Activated T-helper 2 cell treated with anti-CD3 and anti-CD28 coated beads, Interferon-gamma antibody, Interleukin-2, Interleukin-4, amounts not matched to agents 10 μg/mL and 5 μg/mL and 100 μg/mL, durations not matched to agents 14 hours and 24 hours and 36 hours (primary cell): Measurements from ENCODE around the gene SLC22A8. TPM values are rescaled to one million over a fixed set of nuclear protein-coding genes. Genes with fewer than 3 reads are reported as not detected.

ENCODE experiments used
- DNase-seq: peaks from one replicate; pipeline ENCODE4 v3.0.0; 2021; ENCODE audit warnings: low spot score
- H3K27ac Mint-ChIP-seq: one replicate; pipeline ENCODE4 v1.8.0; 2021; ENCODE audit warnings: mixed read lengths
- H3K27me3 Mint-ChIP-seq: one replicate; pipeline ENCODE4 v1.8.0; 2021; ENCODE audit warnings: low read depth, mixed read lengths
- H3K36me3 Mint-ChIP-seq: one replicate; pipeline ENCODE4 v1.8.0; 2021; ENCODE audit warnings: low read depth, mixed read lengths
- H3K4me1 Mint-ChIP-seq: one replicate; pipeline ENCODE4 v1.8.0; 2021; ENCODE audit warnings: low read depth, mixed read lengths
- H3K4me3 Mint-ChIP-seq: one replicate; pipeline ENCODE4 v1.8.0; 2021; ENCODE audit warnings: low read depth, mild to moderate bottlenecking, moderate library complexity, mixed read lengths
- H3K9me3 Mint-ChIP-seq: one replicate; pipeline ENCODE4 v1.8.0; 2021; ENCODE audit warnings: mixed read lengths
- intact Hi-C: fragments of 100-400 bp; cut with micrococcal nuclease; formaldehyde crosslinking; loops from one replicate; pipeline ENCODE4 v1.15.1; 2023
- total RNA-seq: library from RNA; stranded (reverse); gene quantifications from 2 replicates; pipeline ENCODE4 v1.2.3, GENCODE V29; 2022

SLC22A8 gene
- total RNA-seq, 1 donor from 2014 or later, result not detected

DNA sequence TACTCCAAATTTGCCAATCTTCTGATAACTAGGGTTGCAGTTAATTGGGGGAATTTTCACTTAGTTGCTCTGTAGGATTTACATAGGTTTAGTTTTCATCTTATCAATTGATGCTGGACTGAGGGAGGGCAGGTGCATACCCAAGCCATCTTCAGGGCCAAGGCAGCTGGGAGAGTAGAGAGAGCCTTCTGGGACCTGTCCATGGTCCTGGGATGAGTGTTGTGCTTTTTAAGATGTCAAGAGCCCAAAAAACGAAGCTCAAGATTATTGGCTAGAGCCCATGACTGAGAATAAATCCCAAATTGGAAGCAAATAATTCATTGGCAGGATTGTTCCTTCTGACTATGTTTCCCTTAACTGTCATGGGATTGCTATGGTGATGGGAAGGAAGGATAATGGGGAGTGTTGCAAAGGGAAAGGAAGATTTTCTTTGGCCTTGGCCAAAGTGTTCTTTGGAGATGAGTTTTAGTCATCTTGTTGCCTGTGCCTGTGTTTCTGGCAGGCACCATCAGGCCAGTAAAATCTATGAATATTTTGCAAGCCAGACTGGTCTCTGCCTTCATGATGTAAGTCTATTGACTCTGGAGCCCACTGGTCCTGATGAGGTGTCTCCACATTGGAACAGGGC lies 35.4 kb downstream of the SLC22A8 start:
- H3K4me3 Mint-ChIP-seq, result no peak overlapping the region

DNA sequence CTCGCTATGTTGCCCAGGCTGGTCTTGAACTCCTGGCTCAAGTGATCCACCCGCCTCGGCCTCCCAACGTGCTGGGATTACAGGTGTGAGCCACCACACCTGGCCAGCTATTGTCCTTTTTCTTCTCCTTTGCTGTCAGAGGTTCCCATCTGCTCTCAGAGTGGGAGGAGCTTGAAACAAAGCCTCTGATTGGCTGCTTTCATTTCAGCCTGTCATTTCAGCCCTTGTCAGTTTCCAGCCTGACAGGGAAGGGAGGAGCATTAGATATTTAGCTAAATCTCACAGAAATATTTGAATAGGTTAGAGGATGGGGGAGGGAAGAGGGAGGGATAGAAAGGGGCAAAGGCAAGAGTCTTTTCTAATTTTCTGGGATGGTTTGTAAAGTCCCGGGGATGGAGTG lies 39.5 kb downstream of the SLC22A8 start:
- intact Hi-C loops, result no loop called here

More for the DNA sequence above, 35.4 kb downstream of the SLC22A8 start:
- Mint-ChIP-seq H3K27ac (no peak overlapping the region), H3K4me1 (no peaks in the 10 kb centered on the region), H3K9me3 (no peaks in the 10 kb centered on the region), H3K36me3 (no peaks in the 10 kb centered on the region), H3K27me3 (no peaks in the 10 kb centered on the region)
- DNase-seq, result no peak
- intact Hi-C loops, result no loop called here

DNA sequence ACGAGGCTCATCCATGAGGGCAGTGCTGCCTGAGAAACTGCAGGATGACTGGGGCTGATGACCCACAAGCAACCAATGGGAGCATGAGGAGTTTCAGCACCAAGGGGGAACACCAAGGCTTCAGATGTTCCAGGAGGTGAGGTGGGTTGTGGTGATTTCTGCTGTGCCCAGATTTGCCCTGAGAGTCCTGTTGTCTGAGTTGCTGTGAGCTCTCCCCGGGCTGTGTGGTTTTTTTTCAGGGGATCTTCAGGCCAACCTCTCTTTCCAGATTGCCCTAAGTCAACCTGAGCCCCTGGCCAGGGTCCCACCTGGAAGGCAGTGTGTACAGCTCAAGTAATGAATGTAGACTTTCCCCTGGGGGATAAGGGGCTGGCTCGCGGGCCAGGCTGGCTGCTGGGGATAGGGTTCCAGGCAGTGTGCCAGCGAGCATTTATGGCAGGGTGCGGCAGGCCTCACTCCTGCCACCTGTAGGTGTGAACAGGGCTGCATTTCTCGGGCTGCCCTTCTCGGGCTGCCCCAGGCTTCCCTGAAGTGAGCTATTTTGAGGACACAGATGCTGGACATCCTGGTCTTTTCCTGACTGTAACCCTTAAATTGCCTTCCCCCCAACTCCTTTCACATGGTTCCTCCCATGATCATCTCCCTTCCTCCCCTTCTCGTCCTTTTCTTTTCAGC lies 40.7 kb downstream of the SLC22A8 start:
- no peak overlapping the region for H3K27ac Mint-ChIP-seq
- H3K9me3 Mint-ChIP-seq, result no peaks in the 10 kb centered on the region
- intact Hi-C loops, result loop anchor here (1.0 kb wide), 1 partner anchor 69 kb away; no protein-coding TSS in a partner anchor
- no peaks in the 10 kb centered on the region for H3K36me3 Mint-ChIP-seq
- no peaks in the 10 kb centered on the region for H3K4me1 Mint-ChIP-seq
- no peak overlapping the region for H3K4me3 Mint-ChIP-seq
- peaks cover 4% of the 10 kb centered on the region for H3K27me3 Mint-ChIP-seq
- DNase-seq, result no peak

More for the DNA sequence above, 39.5 kb downstream of the SLC22A8 start:
- Mint-ChIP-seq H3K4me3 (no peak overlapping the region), H3K36me3 (no peaks in the 10 kb centered on the region), H3K27ac (no peak overlapping the region), H3K4me1 (no peaks in the 10 kb centered on the region), H3K9me3 (no peaks in the 10 kb centered on the region), H3K27me3 (peaks cover 2% of the 10 kb centered on the region)
- no peak for DNase-seq

DNA sequence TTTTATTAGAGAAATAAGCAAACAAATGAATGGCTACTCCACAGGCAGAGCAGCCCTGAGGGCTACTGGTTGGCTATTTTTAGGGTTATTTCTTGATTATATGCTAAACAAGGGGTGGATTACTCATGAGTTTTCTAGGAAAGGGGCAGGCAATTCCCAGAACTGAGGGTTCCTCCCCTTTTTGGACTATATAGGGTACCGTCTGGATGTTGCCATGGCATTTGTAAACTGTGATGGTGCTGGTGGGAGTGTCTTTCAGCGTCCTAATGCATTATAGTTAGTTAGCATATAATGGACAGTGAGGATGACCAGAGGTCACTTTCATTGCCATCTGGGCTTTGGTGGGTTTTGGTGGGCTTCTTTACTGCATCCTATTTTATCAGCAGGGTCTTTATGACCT lies 50.1 kb downstream of the SLC22A8 start:
- no peak overlapping the region for H3K4me3 Mint-ChIP-seq
- no peaks in the 10 kb centered on the region for H3K4me1 Mint-ChIP-seq
- no peaks in the 10 kb centered on the region for H3K36me3 Mint-ChIP-seq
- no peak for DNase-seq
- no peaks in the 10 kb centered on the region for H3K9me3 Mint-ChIP-seq
- intact Hi-C loops, result no loop called here
- peaks cover 12% of the 10 kb centered on the region for H3K27me3 Mint-ChIP-seq
- H3K27ac Mint-ChIP-seq, result no peak overlapping the region

DNA sequence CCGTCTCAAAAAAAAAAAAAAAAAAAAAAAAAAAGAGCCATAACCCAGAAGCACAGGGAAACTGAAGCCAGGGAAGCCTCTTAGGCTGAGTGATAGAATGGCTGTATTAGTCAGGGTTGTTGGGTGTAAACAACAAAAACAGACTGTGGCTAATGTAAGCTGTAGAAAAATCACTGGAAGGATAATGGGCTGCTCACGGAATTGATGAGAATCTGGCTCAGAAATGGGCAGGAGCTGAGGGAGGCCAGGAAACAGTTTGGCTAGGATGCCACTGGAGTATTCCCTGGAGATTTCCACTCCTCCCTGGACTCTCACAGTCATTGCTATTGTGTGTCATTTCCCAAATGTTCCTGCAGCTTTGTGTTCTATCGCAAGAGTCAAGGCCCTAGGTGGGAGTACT lies 53.2 kb downstream of the SLC22A8 start:
- no peak overlapping the region for H3K4me3 Mint-ChIP-seq
- intact Hi-C loops, result no loop called here
- no peaks in the 10 kb centered on the region for H3K9me3 Mint-ChIP-seq
- no peak overlapping the region for H3K27ac Mint-ChIP-seq
- H3K4me1 Mint-ChIP-seq, result no peaks in the 10 kb centered on the region
- H3K27me3 Mint-ChIP-seq, result peaks cover 6% of the 10 kb centered on the region
- no peaks in the 10 kb centered on the region for H3K36me3 Mint-ChIP-seq
- no peak for DNase-seq

DNA sequence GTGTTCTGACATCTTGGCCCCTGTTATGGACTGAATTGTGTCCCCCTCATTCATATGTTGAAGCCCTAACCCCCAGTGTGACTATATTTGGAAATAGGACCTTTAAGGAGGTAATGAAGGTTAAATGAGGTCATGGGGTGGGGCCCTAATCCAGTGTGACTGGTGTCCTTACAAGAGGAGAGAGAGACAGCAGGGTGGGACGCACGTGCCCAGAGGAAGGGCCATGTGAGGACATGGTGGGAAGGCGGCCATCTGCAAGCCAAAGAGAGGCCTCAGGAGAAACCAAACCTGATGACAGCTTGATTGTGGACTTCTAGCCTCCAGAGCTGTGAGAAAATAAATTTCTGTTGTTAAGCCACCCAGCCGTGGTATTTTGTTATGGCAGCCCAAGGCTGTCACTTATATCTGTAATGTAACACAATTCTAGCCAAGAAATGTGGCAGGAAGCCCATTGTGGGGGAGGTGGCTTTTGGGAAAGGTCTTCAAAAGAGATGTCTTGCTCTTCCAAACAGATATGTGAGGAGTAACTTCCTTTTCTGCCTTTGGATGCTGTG lies 54.5 kb downstream of the SLC22A8 start:
- Mint-ChIP-seq H3K9me3 (no peaks in the 10 kb centered on the region), H3K36me3 (no peaks in the 10 kb centered on the region), H3K4me1 (no peaks in the 10 kb centered on the region), H3K4me3 (no peak overlapping the region), H3K27me3 (peaks cover 3% of the 10 kb centered on the region), H3K27ac (no peak overlapping the region)
- no peak for DNase-seq
- intact Hi-C loops, result no loop called here

DNA sequence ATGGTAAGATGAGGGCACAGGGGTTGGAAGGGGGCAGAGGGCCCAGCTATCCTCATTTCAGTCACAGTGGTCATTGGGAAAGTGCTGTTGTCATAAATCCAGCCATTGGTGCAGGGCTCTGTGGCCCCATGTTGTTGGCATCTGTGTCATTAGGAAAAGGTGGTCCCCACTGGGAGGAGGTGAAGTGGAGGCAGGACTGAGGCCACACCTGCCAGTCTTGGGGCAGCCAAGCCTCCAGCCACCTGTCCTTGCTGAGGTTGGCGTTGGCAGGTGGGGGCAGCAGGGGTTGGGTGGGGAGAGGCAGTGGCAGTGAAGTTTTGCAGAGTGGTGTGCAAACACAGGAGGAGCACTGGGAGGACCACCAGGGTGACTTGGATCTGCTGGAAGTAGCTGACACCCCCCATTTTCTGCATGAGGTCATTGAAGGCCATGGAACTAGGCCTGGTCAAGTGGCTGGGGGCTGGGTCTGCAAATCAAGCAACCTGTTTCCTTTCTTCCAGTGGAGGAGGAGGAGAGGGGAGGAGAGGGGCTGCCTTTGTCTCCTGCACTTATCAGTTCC lies 56.1 kb downstream of the SLC22A8 start:
- no peaks in the 10 kb centered on the region for H3K4me1 Mint-ChIP-seq
- no peak overlapping the region for H3K27ac Mint-ChIP-seq
- H3K36me3 Mint-ChIP-seq, result no peaks in the 10 kb centered on the region
- intact Hi-C loops, result no loop called here
- H3K4me3 Mint-ChIP-seq, result no peak overlapping the region
- no peaks in the 10 kb centered on the region for H3K9me3 Mint-ChIP-seq
- no peak for DNase-seq
- H3K27me3 Mint-ChIP-seq, result peaks cover 5% of the 10 kb centered on the region

DNA sequence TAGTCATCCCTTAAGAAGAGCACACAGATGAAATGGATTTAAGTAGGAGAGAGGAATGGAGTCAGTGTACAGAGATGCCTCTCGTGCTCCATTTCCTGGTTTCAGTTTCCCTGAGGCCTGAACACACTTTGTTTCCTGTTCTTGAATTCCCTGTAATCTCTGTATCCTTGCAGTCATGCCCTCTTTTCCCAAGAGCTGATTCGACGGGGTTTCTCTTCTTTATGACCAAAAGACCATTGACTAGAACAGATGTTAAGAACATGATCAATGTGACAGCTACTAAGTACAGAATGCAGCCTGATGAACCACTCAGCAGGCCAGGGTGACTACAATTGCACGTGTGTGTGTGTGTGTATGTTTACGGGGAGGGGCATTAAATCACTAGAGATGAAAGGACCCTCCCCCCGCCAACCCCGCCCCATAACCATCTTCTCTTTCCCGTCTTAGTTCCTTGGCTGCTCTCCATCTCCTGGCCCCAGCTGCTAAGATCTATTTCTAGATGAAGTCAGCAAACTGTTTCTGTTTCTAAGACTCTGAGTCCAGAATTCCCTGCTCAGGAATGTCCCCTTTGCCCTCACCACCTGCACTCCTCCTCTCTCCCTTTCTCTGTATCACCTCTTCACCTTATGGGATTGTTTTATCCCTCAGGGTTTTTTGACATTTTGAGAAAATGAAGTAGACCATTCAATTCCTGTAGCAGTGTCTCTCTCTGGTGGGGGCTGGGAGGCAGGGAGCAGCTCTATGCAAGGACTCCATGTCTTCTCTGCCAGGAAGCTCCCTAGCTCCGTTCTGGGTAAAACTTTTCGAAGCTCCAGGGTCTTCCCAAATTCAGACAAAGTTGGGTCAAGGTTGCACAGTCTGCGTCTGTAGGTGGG lies 56.9 kb downstream of the SLC22A8 start:
- intact Hi-C loops, result no loop called here
- Mint-ChIP-seq H3K27me3 (peaks cover 5% of the 10 kb centered on the region), H3K36me3 (no peaks in the 10 kb centered on the region), H3K9me3 (no peaks in the 10 kb centered on the region), H3K27ac (no peak overlapping the region), H3K4me1 (no peaks in the 10 kb centered on the region), H3K4me3 (no peak overlapping the region)
- DNase-seq, result no peak

DNA sequence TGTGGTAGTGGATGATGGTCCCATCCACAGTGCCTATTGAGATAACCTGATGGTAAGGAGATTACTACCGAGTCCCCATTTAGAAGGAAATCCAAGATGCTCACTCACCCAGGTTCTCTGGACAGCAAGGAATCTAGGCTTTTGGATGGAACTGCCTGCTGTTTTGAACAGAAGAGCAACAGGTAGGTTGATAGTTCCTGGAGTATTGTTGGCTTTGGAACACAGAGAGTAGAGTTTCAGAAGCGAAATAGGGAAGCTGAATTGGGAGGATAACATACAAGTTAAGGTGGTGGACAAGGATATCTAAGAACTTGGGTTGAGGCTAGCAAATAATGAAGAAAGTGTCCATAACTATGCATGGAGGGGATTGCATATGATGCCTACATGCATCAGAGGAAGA lies 58.5 kb downstream of the SLC22A8 start:
- Mint-ChIP-seq H3K27me3 (peaks cover 5% of the 10 kb centered on the region), H3K4me1 (no peaks in the 10 kb centered on the region), H3K27ac (no peak overlapping the region), H3K36me3 (no peaks in the 10 kb centered on the region), H3K4me3 (no peak overlapping the region), H3K9me3 (no peaks in the 10 kb centered on the region)
- DNase-seq, result no peak
- intact Hi-C loops, result no loop called here

DNA sequence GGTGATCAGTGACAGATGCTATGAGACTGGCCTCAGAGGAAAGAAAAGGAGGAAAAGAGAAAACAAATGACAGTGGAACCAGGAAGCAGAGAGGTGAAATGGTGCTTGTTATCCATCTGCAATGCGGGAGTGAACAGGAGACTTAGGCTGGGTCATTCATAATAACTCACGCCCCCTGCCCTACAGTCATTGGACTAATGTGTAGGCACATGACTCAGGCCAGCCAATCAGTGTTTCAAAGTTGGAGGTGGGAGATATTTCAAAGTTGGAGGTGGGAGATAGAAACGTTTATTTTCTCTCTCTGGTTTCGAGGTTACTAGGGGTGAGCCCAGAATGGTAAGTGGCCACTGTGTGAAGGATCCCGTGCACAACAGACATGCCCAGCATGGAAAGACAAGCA lies 61.2 kb downstream of the SLC22A8 start:
- H3K9me3 Mint-ChIP-seq, result no peaks in the 10 kb centered on the region
- no peaks in the 10 kb centered on the region for H3K36me3 Mint-ChIP-seq
- peaks cover 5% of the 10 kb centered on the region for H3K27me3 Mint-ChIP-seq
- H3K27ac Mint-ChIP-seq, result no peak overlapping the region
- intact Hi-C loops, result no loop called here
- no peaks in the 10 kb centered on the region for H3K4me1 Mint-ChIP-seq
- no peak for DNase-seq
- no peak overlapping the region for H3K4me3 Mint-ChIP-seq

DNA sequence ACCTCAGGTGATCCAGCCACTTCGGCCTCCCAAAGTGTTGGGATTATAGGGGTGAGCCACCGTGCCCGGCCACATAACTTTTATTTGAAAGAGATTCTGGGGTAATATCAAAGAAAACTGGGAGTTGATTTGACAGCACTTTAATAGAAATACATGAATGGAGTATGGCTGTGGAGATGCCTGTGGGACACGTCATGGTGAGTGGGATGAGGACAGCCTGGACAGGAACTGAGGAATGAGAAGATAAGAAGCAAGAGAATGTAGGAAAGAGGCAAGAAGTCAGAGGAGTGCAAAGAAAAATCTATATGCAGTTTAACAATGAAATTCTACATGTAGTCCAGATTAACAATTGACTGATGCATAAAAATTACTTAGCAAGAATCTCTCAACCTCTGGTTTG lies 61.8 kb downstream of the SLC22A8 start:
- intact Hi-C loops, result no loop called here
- Mint-ChIP-seq H3K27me3 (peaks cover 7% of the 10 kb centered on the region), H3K4me1 (no peaks in the 10 kb centered on the region), H3K9me3 (no peaks in the 10 kb centered on the region), H3K36me3 (no peaks in the 10 kb centered on the region), H3K4me3 (no peak overlapping the region), H3K27ac (no peak overlapping the region)
- DNase-seq, result no peak

DNA sequence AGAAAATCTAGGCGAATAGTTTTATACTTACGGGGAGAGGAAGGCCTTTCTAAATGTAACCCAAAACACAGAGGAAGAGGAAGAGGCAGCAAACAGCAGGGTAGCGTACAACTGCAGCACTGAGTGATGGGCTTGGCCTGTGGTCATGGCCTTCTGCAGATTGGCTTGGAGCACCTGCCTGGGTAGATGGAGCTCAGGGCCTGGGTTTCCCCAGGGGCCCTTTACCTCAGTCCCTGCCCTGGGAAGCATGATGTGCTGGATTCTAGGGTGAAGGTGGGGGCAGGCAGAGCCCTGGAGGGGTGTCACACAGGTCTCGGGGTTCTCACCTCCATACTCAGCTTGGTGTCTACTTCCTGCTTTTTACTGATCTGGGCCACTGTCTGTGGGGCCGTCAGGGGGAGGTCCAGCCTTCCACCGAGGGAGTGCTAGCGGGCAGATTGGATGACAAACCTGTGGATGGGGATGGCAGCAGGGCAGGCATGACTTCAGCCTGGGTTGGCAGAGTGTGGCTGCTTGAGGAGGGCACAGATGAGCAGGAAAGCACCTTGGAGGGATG lies 66.8 kb downstream of the SLC22A8 start:
- no peaks in the 10 kb centered on the region for H3K4me1 Mint-ChIP-seq
- no peak overlapping the region for H3K4me3 Mint-ChIP-seq
- no peak for DNase-seq
- intact Hi-C loops, result no loop called here
- peaks cover 13% of the 10 kb centered on the region for H3K27me3 Mint-ChIP-seq
- no peak overlapping the region for H3K27ac Mint-ChIP-seq
- H3K36me3 Mint-ChIP-seq, result no peaks in the 10 kb centered on the region
- H3K9me3 Mint-ChIP-seq, result no peaks in the 10 kb centered on the region
